Measurements from ENCODE around the gene RRAGC.
A peak's percentile ranks its signal among the peaks of the same experiment; 100 is the strongest.
"Not testable (repeated sequence)": the region's sequence is repeated elsewhere in the genome, so short reads cannot be mapped to it uniquely, and the experiment has no call there.

RRAGC gene

DNA sequence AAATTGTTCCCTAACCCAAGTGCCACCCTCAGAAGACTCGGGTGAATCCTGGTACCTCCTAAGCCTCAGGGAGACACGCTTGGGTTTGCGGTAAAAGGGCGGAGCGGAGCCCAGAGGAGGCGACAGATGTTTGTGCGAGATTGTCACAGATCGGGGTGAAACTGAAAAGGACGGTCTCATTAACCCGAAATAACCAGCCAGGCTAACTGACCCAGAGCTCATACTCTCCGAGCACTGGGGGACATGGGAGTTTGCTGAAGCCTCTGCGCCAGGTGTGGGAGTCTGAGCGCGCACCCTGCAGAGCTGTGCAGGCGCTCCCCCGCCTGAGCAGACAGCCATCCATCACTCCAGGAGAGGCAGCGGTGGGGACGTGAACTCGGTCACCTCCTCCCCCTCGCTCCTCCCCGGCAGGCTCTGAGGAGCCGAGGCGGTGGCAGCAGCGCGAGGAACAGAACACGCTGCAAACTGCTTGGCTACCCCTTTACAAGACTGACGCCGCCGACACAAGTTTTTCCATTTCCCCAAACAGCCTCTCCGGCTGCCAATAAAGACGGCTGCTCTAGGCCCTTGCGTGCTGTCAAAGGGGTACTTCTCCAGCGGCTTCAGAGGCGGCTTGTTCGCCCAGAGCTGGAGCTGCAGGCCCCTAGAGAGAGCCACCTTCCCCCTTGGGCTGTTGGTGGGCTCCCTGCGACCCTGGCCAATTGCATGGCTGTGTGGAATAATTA, 43.5 kb downstream of the RRAGC start:
- peak; percentile 55 for DNase-seq

DNA sequence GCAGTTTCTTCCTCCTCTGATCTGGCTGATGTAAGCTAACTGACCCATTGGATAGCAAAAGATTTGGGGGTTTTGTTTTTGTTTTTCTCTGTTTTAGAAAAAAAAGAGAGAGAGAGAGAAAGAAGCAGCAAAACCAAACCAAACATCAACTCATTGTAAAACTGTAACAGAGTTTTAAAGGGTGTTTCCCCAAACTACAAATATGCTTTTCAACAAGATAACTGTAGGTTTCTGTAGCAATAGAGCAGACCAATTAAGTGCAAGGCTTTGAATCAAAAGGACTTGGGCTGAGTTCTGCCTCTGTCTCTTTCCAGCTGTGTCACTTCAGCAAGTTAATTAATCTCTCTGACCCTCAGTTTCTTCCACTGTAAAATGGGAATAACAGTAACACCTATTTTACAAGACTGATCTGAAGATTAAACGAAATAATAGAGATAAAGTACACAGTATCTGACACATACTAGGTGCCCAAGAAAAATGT, 44.5 kb downstream of the RRAGC start:
- DNase-seq, result no peak

DNA sequence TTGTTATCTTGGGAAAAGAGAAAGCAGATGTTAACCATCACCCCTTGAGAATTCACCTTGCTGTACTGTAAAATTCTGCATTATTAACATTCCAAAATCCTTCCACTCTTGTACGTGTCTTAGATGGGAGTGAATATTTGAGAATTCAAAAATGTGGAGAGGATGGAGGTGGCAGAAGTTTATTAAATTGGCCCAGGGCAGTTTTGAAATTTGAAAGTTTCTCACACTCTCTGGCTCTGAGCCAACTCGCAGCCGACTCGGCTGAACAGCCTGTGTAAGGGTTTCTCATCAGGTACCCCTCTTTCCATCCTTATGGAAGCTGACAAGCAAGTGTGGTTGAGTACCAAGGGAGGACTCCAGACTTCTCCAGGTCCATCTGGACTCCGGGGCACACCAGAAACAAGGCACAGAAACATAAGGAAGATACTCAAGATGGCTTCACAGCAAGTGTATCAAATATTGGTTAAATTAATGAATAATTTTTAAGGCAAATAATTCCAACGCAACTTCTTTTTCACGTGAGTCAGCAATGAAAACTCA, 45.1 kb downstream of the RRAGC start:
- DNase-seq, result no peak

DNA sequence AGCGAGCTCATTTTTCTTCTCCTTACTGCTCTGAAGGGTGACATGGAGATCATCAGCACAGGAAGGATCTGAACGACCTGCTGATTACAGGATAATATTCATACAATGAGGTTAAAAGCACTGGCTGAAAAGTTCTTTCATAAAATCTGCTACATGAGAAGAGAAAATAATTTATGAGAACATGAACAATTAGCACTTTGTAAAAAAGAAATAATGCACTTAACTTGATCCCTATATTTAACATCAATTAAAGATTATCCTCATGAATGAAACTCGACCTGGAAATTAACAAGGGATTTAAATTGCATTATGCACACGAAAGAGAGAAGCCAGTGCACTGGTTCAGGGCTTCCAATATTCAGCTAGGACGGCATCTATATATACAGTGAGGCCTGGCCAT, 46.6 kb downstream of the RRAGC start:
- DNase-seq, result no peak

DNA sequence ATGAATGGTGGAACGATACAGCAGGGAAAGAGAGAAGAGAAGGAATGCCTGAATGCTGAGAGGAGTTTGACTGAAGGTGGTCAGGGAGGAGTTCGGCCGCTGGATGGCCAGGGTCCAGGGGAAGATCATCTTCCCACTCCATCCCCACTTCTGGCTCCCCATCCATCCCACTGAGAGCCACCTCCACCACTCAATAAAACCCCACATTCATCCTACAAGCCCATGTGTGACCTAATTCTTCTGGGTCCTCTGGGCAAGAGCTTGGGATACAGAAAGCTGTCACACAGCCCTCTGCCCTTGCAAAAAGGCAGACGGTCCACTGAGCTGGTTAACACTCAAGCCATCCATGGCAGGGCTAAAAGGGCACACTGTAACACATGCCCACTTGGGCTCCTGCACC, 48.1 kb downstream of the RRAGC start:
- DNase-seq, result not testable (repeated sequence)

DNA sequence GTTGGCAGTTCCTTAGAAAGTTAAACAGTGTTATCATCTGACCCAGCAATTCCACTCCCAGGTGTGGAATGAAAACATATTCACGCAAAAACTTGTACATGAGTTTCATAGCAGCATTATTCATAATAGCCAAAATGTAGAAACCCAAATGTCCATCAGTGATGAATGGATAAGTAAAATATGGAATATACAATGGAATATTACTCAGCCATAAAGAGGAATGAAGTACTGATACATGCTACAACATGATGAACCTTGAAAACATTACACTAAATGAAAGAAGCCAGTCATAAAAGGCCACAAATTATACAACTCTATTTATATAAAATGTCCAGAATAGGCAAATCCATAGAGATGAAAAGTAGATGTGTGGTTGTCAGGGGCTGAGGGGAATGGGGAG, 53.5 kb downstream of the RRAGC start:
- DNase-seq, result no peak

DNA sequence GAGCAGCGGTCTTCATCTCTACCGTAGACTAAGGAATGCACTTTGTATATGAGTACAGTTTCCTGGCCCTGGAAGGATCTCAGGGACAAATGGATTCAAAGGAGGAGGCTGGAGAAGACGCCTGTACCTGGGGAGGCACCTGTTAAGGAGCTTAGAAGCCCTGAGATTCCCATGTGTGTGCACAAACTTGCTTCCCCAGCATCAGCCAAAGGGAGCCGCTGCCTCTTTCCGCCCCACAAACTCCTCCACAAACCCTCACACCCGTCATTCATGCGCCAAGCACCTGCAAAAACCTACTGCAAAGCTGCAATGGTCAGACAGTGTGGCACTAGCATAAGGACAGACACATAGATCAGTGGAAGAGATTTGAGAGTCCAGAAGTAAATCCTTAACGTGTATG, 54.5 kb downstream of the RRAGC start:
- DNase-seq, result no peak

DNA sequence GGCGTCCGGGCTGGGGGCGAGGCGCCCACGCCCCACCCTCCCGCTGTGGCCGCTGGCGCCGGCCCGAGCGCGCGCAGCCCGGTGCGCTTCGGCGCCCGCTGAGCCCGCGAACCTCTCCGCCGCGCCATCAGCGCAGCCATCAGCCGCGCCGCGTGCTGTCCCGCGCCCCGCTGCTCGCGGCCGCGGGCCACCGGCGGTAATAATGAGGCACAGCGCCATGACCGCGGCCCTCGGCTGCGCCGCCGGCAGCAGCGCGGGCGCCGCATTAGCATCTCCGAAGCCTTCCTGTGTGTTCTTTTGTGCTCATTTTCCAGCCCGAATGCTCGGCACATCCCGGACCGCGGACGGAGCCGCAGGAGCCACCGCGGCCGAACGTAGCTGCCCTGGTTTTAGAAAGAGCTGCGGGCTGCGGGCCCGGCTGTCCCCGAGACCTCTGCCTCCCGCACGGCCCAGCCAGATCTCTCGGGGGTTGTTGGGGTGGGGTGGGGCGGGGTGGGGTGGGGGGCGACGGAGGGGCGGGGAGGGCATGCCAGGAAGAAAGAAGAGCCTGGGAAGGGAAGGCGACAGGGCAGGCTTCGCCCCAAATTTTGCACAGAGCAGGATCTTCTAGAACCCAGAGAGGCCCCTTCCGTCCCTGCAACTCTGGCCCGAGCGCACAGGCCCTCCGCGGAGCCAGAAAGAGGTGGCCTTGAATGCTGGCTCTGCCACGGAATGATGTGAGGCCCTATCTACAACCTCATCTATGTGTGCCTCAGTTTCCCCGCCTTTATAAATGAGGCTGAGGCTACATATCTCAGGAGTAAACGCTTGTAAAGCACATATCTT, 55.3 kb downstream of the RRAGC start:
- DNase-seq, result peak; percentile 16

DNA sequence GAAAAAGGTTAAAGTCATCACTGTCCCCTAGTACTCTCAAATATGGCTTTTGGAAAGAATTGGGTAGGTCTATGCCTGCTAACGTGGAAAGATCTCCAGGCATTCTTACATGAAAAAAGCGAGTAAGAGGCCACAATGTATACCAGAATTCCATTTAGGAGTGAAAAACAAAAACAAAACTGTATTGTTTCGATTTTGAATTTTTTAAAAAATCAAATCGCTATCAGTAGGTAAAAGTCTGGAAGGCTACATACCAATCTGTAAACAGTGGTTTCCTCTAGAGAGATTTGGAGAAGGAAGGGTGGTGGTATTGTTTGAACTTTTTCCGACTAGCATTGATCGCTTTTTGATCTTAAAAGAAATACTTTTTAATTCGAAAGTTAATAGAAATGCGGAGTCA, 55.9 kb downstream of the RRAGC start:
- peak; percentile 31 for DNase-seq

DNA sequence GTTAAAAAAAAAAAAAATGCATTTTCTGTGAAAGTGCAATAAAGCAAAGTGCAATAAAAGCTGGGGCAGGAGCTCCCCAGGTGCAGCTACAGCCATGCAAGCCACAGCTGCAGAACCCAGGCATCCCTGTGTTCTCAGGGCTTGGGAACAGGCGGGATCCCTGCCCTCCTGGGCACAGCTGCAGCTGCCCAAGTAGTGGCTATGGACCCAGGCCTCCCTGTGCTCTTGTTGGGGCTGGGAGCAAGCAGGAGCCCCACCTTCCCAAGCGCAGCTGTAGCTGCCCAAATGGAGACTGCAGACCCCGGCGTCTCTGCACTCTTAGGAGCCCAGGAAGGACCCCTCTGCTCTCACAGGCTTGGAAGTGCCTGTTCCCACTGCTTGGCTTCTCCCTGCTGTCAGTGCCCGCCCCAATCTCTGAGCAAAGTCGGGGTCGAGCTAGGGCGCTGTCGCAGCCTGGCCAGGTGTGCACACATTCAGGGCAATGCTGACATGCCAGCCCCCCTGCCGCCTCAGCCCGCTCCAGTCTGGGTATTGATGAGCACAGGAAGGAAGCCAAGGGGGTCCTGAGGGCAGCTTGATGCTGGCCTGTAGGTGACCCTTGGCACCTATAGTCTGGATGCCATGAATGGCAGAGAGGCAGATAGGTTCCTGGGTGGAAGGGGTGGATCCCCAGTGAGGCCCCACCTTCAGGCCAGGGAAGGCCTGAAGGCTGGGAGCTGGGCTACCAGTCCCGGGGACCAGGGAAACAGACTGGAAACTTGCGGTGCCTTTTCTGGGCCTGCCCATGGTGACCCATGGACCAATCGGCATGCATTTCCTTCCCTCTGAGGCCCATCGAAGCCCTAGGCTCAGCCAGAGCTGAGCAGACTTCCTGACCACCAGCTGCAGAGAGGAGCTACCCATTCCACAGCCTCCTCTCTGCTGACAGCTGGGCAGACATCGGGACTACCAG, 58.6 kb downstream of the RRAGC start:
- DNase-seq, result no peak

DNA sequence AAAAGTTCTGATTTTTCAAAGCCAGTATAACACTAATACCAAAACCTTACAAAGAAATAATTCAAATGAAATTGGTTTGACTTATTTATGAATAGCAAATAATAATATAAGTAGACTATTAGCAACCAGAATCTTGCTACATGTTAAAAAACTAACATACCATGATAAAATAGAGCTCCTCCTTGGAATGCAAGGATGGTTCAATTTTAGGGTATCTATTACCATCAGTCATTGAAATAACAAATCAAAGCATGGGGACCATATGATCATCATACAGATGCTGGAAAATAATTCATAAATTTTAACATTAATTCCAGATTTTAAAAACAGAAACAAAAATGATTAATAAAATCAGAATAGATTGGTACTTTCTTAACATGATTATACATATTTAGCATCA, 66.3 kb downstream of the RRAGC start:
- DNase-seq, result no peak

DNA sequence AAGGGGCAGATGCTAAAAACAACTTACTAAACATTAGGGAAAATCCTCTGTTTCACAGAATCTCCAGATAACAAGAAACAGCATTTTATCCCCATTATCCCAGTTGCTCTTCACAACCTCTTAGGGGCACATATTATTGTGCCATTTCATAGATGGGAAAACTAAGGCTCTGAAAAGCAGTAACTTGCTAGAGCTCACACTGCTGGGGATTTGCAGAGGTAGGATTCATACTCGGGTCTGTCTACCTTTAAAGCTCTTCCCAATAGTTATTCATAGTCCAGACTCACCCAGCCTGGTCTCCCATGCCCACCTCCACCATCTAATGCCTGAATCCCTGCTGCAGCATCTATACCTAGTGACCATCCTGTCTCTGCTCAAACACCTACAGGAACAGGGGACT, 67.7 kb downstream of the RRAGC start:
- DNase-seq, result no peak

DNA sequence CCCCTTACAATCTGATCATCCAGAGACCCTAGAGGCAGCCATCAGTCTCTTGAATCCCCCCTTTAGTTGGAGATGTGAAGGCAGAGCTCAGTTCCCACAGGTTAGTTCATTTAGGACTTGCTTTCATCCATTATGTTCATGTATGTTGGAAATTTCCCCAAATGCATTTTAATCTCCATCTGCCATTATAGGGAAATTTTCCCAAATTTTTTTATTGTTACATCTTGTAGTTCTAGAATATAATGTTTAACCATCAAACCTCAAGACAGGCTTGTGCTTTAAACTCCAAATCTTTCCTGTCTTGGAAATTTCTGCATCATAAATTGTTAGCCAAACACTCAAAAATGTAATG, 68.4 kb downstream of the RRAGC start:
- DNase-seq, result no peak

DNA sequence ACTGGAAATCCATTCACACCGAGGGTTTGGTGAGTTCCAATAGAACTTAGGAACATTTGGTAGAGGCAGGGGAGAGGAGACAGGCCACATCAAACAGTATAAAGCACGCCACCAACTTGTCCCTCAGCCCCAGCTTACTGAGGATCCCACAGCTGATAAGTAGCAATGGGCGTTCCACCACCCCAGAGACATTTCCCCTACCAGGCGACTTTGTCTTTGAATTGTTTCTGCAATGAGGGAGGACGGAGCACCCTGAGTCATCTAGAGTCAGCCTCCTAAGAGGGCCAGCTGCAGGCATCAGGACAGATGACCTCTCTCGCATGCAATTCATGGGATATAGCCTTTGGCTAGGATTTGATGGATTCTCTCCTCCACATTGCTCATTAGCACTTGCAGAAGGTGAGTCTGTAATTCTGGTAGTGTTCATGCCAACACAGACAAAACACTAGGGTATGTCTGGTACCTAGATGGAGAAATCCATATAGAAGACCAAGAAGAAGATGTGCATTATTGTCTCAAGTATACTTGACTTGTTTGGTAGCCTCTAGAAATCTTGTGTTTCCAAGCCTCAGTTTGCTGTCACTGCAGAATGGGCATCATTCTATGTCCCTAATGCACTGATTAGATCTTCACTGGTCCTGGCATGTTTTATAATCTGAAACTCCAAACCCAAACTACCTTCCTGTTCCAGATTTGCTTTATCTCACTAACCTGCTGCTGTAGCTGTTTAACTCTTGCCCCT, 69.0 kb downstream of the RRAGC start:
- no peak for DNase-seq

DNA sequence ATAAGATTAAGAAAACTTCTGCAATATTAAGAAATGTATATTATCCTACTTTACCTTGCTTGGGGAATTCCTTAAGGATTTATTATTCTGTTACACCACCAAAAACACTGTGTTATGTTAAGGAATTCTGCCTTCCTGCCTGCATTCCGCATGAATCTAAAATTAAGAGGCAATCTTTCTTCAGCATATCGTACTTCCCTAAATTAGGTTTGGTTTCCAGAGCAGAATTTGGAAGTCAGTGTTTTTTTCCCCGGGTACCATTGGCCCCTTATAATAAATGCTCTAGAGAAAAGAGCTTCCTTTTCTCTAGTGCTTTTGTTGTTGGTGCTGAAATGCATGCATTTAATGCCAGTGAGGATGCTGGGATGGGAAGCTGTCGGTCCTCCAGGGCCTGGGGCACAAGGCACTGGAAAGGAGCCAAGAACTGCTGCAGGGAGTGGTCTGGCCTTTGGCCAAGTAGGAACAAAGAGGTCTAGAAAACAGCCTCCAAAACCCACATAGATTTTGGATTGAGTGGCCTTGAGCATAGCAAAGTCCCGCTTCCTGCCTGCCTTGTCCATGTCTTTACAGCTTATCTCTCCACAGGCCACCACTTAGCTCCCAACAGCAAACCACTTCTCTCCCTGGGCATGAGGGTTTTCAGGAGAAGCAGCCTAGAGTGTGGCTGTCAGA, 69.9 kb downstream of the RRAGC start:
- peak; percentile 85 for DNase-seq

DNA sequence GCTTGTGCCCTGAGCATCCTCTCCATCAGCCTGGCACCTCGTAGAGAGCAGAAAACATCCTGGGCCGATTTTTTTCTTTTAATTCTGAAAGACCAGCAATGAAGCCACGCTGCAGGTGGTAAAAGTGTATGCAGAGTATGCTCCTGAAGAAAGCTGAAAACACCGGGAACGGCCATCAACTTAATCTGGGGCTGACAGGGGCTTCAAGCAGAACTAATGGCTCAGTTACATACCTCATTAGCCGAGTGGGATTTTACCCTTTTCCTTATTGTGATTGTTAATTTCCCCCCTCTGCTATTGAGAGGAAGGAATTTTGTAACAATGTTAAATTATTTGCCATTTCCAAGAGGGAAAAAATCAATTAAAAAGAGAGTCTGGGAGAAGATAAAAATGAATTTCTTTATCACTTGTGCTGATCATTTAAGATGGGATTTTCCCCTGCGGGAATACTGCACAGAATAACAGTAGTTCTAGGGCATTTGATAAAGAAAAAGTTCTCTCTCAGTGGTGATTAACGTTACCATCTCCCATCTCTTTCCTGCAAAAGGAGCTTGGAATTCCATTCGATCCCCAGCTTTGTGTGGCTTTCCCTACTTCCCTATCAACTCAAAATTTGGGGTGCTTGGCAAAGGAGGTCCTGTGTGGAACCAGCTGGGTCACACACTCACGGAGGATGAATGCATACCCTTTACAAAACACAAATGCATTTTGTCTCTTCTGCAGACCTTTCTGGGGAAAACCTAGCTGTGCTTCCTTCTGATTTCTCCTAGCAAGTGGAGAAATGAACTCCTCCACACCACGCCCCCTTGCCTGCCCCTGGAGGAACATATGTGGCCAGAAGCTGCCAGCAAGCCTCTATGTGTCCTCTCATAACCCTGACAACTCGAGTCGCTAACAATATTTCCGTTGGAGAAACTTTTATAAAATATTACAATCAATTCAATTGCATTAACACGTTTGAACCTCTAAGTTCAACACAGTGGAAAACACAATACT, 70.9 kb downstream of the RRAGC start:
- DNase-seq, result no peak

All from DMS79 treated with DMSO at 0.1 percent for 48 hours (cell line).